ENCODE results near the gene MACROD2.

MACROD2 gene

GRCh38 chr20:15889514-15890256, 1894.4 kb downstream of the MACROD2 start:
- no peak overlapping the region for H3K27ac ChIP-seq (ENCODE audit: low read depth, low read length)
- no peaks in the 10 kb centered on the region for H3K79me2 ChIP-seq (ENCODE audit: insufficient read depth, low read length)

GRCh38 chr20:15890407-15890982, 1895.2 kb downstream of the MACROD2 start:
- no peaks in the 10 kb centered on the region for H3K9me3 ChIP-seq (ENCODE audit: insufficient read depth, low read length)
- H4K20me1 ChIP-seq (ENCODE audit: low read depth, low read length), result no peaks in the 10 kb centered on the region
- no peak overlapping the region for H3K4me3 ChIP-seq (ENCODE audit: insufficient read depth, low read length, poor library complexity, severe bottlenecking)
- no peaks in the 10 kb centered on the region for H3K36me3 ChIP-seq (ENCODE audit: low read length)
- H3K9me2 ChIP-seq (replicated peaks; ENCODE audit: insufficient read depth, low read length), result no peaks in the 10 kb centered on the region
- no peaks in the 10 kb centered on the region for H3K79me2 ChIP-seq (ENCODE audit: insufficient read depth, low read length)
- H2AFZ ChIP-seq (ENCODE audit: low read depth, low read length, severe bottlenecking), result no peak overlapping the region
- H3K9ac ChIP-seq (ENCODE audit: low read length), result no peak overlapping the region
- H3K27ac ChIP-seq (ENCODE audit: low read depth, low read length), result no peak overlapping the region
- H3K4me2 ChIP-seq (ENCODE audit: low read depth, low read length, poor library complexity, severe bottlenecking), result no peak overlapping the region
- no peaks in the 10 kb centered on the region for H3K27me3 ChIP-seq (ENCODE audit: low read length)
- no peaks in the 10 kb centered on the region for H3F3A ChIP-seq (ENCODE audit: insufficient read depth)
- no peak for TF ChIP-seq EZH2phosphoT487 (conservative IDR thresholded peaks at IDR 0.05; ENCODE audit: low read length)
- no peak for TF ChIP-seq CTCF (IDR thresholded peaks at IDR 0.05; ENCODE audit: insufficient read depth, low read length, poor library complexity, severe bottlenecking)

More at GRCh38 chr20:15889514-15890256, 1894.4 kb downstream of the MACROD2 start:
- no peaks in the 10 kb centered on the region for H3F3A ChIP-seq (ENCODE audit: insufficient read depth)
- no peaks in the 10 kb centered on the region for H3K9me3 ChIP-seq (ENCODE audit: insufficient read depth, low read length)
- no peak overlapping the region for H3K9ac ChIP-seq (ENCODE audit: low read length)
- no peaks in the 10 kb centered on the region for H3K27me3 ChIP-seq (ENCODE audit: low read length)
- H3K9me2 ChIP-seq (replicated peaks; ENCODE audit: insufficient read depth, low read length), result no peaks in the 10 kb centered on the region
- H2AFZ ChIP-seq (ENCODE audit: low read depth, low read length, severe bottlenecking), result no peak overlapping the region
- TF ChIP-seq EZH2phosphoT487 (conservative IDR thresholded peaks at IDR 0.05; ENCODE audit: low read length), result no peak
- no peak for TF ChIP-seq CTCF (IDR thresholded peaks at IDR 0.05; ENCODE audit: insufficient read depth, low read length, poor library complexity, severe bottlenecking)
- H3K36me3 ChIP-seq (ENCODE audit: low read length), result no peaks in the 10 kb centered on the region
- H3K4me3 ChIP-seq (ENCODE audit: insufficient read depth, low read length, poor library complexity, severe bottlenecking), result no peak overlapping the region
- H3K4me2 ChIP-seq (ENCODE audit: low read depth, low read length, poor library complexity, severe bottlenecking), result no peak overlapping the region
- no peaks in the 10 kb centered on the region for H4K20me1 ChIP-seq (ENCODE audit: low read depth, low read length)

GRCh38 chr20:15895126-15895525, 1899.8 kb downstream of the MACROD2 start:
- no peaks in the 10 kb centered on the region for H3K36me3 ChIP-seq (ENCODE audit: low read length)
- no peak overlapping the region for H3K9ac ChIP-seq (ENCODE audit: low read length)
- TF ChIP-seq CTCF (IDR thresholded peaks at IDR 0.05; ENCODE audit: insufficient read depth, low read length, poor library complexity, severe bottlenecking), result no peak
- H3K9me2 ChIP-seq (replicated peaks; ENCODE audit: insufficient read depth, low read length), result no peaks in the 10 kb centered on the region
- no peak overlapping the region for H3K27ac ChIP-seq (ENCODE audit: low read depth, low read length)
- no peaks in the 10 kb centered on the region for H4K20me1 ChIP-seq (ENCODE audit: low read depth, low read length)
- H3K27me3 ChIP-seq (ENCODE audit: low read length), result no peaks in the 10 kb centered on the region
- no peaks in the 10 kb centered on the region for H3K79me2 ChIP-seq (ENCODE audit: insufficient read depth, low read length)
- no peak overlapping the region for H2AFZ ChIP-seq (ENCODE audit: low read depth, low read length, severe bottlenecking)
- no peak overlapping the region for H3K4me2 ChIP-seq (ENCODE audit: low read depth, low read length, poor library complexity, severe bottlenecking)
- H3K9me3 ChIP-seq (ENCODE audit: insufficient read depth, low read length), result no peaks in the 10 kb centered on the region
- no peaks in the 10 kb centered on the region for H3F3A ChIP-seq (ENCODE audit: insufficient read depth)
- H3K4me3 ChIP-seq (ENCODE audit: insufficient read depth, low read length, poor library complexity, severe bottlenecking), result no peak overlapping the region
